Sigmoid colon (tissue), 7 donors: ENCODE measurements around the gene TENM4. TPM values are rescaled to one million over a fixed set of nuclear protein-coding genes. Genes with fewer than 3 reads are reported as not detected.

Experiments used
- DNase-seq: peaks from one replicate; pipeline ENCODE4 v3.0.0-alpha.2; 2019
- H3K27ac ChIP-seq, 4 donors: fragments of 200-600 bp; sonication (generic); one replicate each; pipeline ENCODE4 v1.5.1; 2016 to 2019; ENCODE audit warnings: mild to moderate bottlenecking in 1 of 4
- H3K27me3 ChIP-seq, 3 donors: fragments of 200-600 bp; sonication (generic); one replicate each; pipeline ENCODE4 v1.5.1; 2019; ENCODE audit warnings: mild to moderate bottlenecking in 1 of 3
- H3K36me3 ChIP-seq, 4 donors: fragments of 200-600 bp; sonication (generic); one replicate each; pipeline ENCODE4 v1.5.1; 2016 to 2019
- H3K4me1 ChIP-seq, 4 donors: fragments of 200-600 bp; sonication (generic); one replicate each; pipeline ENCODE4 v1.5.1; 2017 to 2019
- H3K4me3 ChIP-seq, 4 donors: fragments of 200-600 bp; sonication (generic); one replicate each; pipeline ENCODE4 v1.5.1; 2017 to 2019; ENCODE audit warnings: mild to moderate bottlenecking in 2 of 4, moderate library complexity in 1 of 4
- H3K9me3 ChIP-seq, 4 donors: fragments of 200-600 bp in 3 of 4; sonication (generic) in 3 of 4; one replicate each; pipeline versions ENCODE4 v1.5.1 to v1.6.1; 2013 to 2019
- EP300 ChIP-seq, 4 donors: sonication (generic); formaldehyde crosslinking; IDR thresholded peaks; one replicate each; pipeline ENCODE4 v1.6.1; 2017; ENCODE audit warnings: antibody characterized with exemption in 4 of 4
- POLR2A ChIP-seq, 2 donors: fragments of 450-650 bp; IDR thresholded peaks; one replicate each; pipeline ENCODE4 v1.6.1; 2016; ENCODE audit warnings: antibody characterized with exemption in 2 of 2, mild to moderate bottlenecking in 2 of 2, moderate library complexity in 2 of 2
- POLR2AphosphoS5 ChIP-seq, 4 donors: sonication (generic); formaldehyde crosslinking; IDR thresholded peaks; one replicate each; pipeline ENCODE4 v1.6.1; 2017; ENCODE audit warnings: antibody characterized with exemption in 4 of 4
- WGBS, 2 donors: extraction: QIAGEN DNeasy Blood & Tissue Kit; methylation state at CpG; one replicate each; pipeline ENCODE4 v1.1.7; 2013; 5-methylcytosine and 5-hydroxymethylcytosine counted together
- intact Hi-C: fragments of 100-400 bp; cut with DNase I; formaldehyde crosslinking; loops from one replicate; pipeline ENCODE4 v1.15.1; 2023
- polyA plus RNA-seq, 3 donors: library from polyadenylated mRNA; stranded (reverse); fragments of 200-250 nt; gene quantifications; one replicate each; pipeline ENCODE4 v1.2.3, GENCODE V29; 2013
- total RNA-seq, 4 donors: library from RNA; depleted of rRNA; stranded (reverse); fragments of >200 nt; gene quantifications; one replicate each; pipeline ENCODE4 v1.1.0, GENCODE V29; 2016
- TF ChIP-seq, protein P1 (sequence below), 4 experiments: fragments of 450-650 bp in 3 of 4; fragments of 200-600 bp in 1 of 4; IDR thresholded peaks; one replicate each; pipeline ENCODE4 v1.5.1; 2016 to 2019; ENCODE audit warnings: antibody characterized with exemption in 4 of 4, mild to moderate bottlenecking in 3 of 4, moderate library complexity in 2 of 4
- donor health status: healthy with polysubstance abuse.
- donor health status: Bipolar disorder and iron deficiency.
- donor health status: healthy.

Gene TENM4
- total and polyA plus RNA-seq, 7 donors = 0.23 to 14.6 (median 1.9) TPM; not detected in 1

DNA sequence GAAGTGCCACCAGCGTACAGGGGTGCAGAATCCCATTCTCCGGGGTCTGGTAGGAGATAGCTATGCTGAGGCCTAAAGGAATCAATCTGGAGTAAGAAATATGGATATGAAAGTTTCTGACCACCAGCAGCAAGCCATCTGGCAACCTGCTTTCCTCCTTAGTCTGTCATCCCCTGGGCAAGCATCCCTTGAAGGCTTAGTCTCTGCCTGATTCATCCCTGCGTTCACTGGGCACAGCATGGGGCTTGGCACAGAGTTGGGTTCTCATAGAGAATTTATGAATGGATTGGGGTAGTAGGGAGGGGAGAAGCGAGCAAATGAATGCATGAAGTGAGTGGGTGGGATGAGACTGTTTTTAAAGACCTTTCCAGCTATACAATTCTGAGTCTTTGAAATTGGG lies 780.4 kb downstream of the TENM4 start:
- Histone ChIP-seq H3K9me3 (no peaks in the 10 kb centered on the region), H3K4me3 (no peak overlapping the region), H3K36me3 (no peaks in the 10 kb centered on the region), H3K27ac (no peak overlapping the region), H3K27me3 (no peaks in the 10 kb centered on the region), H3K4me1 (no peaks in the 10 kb centered on the region)
- intact Hi-C loops = no loop called here
- TF ChIP-seq POLR2AphosphoS5 (IDR thresholded peaks at IDR 0.05) (no peak), POLR2A (IDR thresholded peaks at IDR 0.05) (no peak), EP300 (IDR thresholded peaks at IDR 0.05) (no peak)
- TF ChIP-seq, protein P1, sequence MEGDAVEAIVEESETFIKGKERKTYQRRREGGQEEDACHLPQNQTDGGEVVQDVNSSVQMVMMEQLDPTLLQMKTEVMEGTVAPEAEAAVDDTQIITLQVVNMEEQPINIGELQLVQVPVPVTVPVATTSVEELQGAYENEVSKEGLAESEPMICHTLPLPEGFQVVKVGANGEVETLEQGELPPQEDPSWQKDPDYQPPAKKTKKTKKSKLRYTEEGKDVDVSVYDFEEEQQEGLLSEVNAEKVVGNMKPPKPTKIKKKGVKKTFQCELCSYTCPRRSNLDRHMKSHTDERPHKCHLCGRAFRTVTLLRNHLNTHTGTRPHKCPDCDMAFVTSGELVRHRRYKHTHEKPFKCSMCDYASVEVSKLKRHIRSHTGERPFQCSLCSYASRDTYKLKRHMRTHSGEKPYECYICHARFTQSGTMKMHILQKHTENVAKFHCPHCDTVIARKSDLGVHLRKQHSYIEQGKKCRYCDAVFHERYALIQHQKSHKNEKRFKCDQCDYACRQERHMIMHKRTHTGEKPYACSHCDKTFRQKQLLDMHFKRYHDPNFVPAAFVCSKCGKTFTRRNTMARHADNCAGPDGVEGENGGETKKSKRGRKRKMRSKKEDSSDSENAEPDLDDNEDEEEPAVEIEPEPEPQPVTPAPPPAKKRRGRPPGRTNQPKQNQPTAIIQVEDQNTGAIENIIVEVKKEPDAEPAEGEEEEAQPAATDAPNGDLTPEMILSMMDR (IDR thresholded peaks at IDR 0.05) = no peak
- WGBS, 2 donors = 94% methylated on average over 4 of the region's 4 CpGs
- no peak for DNase-seq

DNA sequence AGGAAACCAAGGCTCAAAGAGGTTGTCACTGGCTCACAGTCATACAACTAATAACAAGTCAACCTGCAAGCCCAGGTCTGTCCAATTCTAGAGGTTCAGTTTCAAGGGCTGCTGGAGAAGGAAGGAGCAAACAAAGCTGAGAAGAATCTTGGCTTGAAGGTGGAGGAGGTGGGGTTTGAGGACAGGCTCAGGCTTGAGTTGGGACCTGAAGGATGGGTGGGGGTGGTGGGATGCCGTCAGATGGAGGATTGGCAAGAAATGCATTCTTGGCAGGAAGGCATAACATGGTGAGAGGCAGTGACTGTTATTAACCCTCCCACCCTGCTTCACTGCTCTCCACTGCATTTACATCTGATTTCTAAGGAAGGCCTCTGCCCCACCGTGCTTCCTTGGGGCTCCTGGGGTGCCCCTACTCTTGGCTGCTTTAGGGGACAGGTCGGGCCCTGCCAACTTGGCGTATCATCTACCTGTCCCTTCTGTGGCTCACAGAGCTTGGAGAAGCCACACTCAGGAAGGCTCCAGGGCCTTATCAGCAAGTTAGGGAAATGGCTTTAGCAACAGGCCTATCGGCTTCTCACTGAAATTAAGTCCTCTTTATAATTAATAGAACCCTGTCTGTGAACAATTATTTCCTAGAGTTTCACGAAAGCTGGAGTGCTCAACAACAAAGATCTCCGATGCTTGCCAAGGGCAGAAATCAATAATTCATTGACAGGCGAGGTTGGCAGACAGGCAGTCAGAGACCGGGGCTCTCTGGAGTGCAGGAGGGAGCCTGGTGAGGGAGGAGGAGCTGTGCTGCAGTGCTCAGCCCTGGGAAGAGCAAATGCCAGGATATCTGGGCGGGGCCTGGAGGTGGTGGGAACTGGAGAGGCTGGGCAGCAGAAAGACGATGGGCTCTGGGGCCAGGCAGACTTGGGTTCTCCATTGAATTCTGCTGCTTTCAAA lies 781.2 kb downstream of the TENM4 start:
- no peaks in the 10 kb centered on the region for H3K4me1 ChIP-seq
- WGBS, 2 donors = 83 to 84% methylated on average over 11 of the region's 11 CpGs
- H3K4me3 ChIP-seq = no peak overlapping the region
- H3K27me3 ChIP-seq = no peaks in the 10 kb centered on the region
- H3K36me3 ChIP-seq = no peaks in the 10 kb centered on the region
- no peak overlapping the region for H3K27ac ChIP-seq
- no peak for DNase-seq
- TF ChIP-seq, protein P1 (IDR thresholded peaks at IDR 0.05) = no peak
- TF ChIP-seq POLR2AphosphoS5 (IDR thresholded peaks at IDR 0.05) = no peak
- TF ChIP-seq EP300 (IDR thresholded peaks at IDR 0.05) = no peak
- TF ChIP-seq POLR2A (IDR thresholded peaks at IDR 0.05) = no peak
- intact Hi-C loops = no loop called here
- no peaks in the 10 kb centered on the region for H3K9me3 ChIP-seq

DNA sequence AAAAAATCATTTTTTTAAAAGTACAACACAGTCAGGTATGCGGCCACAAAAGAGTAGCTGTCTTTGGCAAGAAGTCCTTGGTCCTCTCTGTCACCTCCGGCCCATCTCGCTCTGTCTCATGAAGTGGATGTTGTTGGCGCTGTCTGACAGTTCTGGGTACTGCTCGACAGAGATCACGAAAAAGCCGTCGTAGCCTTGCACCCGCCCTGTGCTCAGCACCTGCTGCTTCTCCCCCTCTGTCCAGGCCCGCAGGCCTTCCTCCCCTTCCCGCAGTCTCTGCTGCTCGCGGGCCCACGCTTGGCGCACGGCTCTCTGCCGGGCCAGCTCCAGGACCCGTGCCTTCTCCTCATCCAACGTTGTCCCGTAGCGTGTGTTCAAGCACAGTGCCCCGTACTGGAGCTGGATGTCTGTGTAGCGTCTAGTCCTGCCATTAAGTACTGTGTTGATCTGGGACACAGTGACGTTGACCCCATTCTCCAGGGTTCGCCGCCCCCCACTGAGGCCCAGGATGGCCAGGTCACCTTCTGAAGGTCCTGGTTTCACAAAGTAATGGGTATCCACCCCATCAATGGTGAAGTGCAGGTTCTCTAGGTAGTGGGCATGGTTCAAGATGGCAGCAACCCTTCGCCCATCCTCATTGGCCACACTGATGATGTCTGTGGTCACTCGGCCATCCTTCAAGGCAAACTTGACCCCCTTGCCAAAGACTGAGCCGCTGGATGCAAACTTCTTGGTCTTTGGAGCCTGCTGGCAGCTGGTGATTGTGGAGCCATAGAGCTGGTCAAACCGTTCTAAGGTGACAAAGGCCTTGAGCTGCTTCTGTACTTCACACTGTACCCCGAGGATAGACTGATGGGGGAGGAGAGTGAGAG lies 782.6 kb downstream of the TENM4 start:
- DNase-seq = no peak
- Histone ChIP-seq H3K27me3 (no peaks in the 10 kb centered on the region), H3K36me3 (no peaks in the 10 kb centered on the region), H3K27ac (no peak overlapping the region), H3K9me3 (no peaks in the 10 kb centered on the region), H3K4me1 (no peaks in the 10 kb centered on the region), H3K4me3 (no peak overlapping the region)
- TF ChIP-seq, protein P1 (IDR thresholded peaks at IDR 0.05) = no peak
- TF ChIP-seq EP300 (IDR thresholded peaks at IDR 0.05) (no peak), POLR2AphosphoS5 (IDR thresholded peaks at IDR 0.05) (no peak), POLR2A (IDR thresholded peaks at IDR 0.05) (no peak)
- intact Hi-C loops = no loop called here
- 96% methylated on average over 31 of the region's 31 CpGs for WGBS, 2 donors

DNA sequence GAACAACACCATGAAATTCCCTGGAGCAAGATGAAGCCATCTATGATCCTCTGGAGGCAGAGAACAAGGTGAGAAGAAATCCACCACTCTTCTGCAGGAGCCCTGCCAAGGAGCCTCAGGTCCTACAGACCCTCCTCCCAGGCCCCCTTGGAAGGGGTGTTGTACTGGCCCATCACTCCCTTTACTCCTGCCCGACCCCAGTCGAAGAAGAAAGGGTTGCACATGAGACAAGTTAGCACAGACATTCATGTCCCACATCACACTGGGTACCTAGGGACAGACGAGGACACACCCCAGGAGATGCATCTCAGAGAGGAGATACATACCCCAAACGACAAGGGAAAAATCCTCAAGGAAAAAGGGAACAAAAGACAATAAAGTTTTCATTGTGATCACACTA lies 783.4 kb downstream of the TENM4 start:
- intact Hi-C loops = no loop called here
- Histone ChIP-seq H3K4me1 (no peaks in the 10 kb centered on the region), H3K4me3 (no peak overlapping the region), H3K27ac (no peak overlapping the region), H3K36me3 (no peaks in the 10 kb centered on the region), H3K9me3 (no peaks in the 10 kb centered on the region), H3K27me3 (no peaks in the 10 kb centered on the region)
- no peak for DNase-seq
- TF ChIP-seq POLR2AphosphoS5 (IDR thresholded peaks at IDR 0.05) (no peak), POLR2A (IDR thresholded peaks at IDR 0.05) (no peak), EP300 (IDR thresholded peaks at IDR 0.05) (no peak)
- TF ChIP-seq, protein P1 (IDR thresholded peaks at IDR 0.05) = no peak
- WGBS, 2 donors = 78% methylated on average over 4 of the region's 4 CpGs
